Nephron progenitor cell (in vitro differentiated cells): ENCODE measurements around the gene ZNF578.
A peak's percentile ranks its signal among the peaks of the same experiment; 100 is the strongest.

Experiments
- DNase-seq: peaks from one replicate; pipeline ENCODE4 v3.0.0; 2021
- H3K27ac Mint-ChIP-seq: 2 replicates; pipeline ENCODE4 v1.8.0; 2021; ENCODE audit warnings: mild to moderate bottlenecking, moderate library complexity, mixed read lengths
- H3K27me3 Mint-ChIP-seq: 2 replicates; pipeline ENCODE4 v1.8.0; 2021; ENCODE audit warnings: mild to moderate bottlenecking, low read depth, mixed read lengths; ENCODE audit not compliant: poor library complexity
- H3K36me3 Mint-ChIP-seq: 2 replicates; pipeline ENCODE4 v1.8.0; 2021; ENCODE audit warnings: low read depth, mixed read lengths
- H3K4me1 Mint-ChIP-seq: 2 replicates; pipeline ENCODE4 v1.8.0; 2021; ENCODE audit warnings: mixed read lengths
- H3K4me3 Mint-ChIP-seq: 2 replicates; pipeline ENCODE4 v1.8.0; 2021; ENCODE audit warnings: mild to moderate bottlenecking, moderate library complexity, mixed read lengths
- H3K9me3 Mint-ChIP-seq: 2 replicates; pipeline ENCODE4 v1.8.0; 2021; ENCODE audit warnings: mild to moderate bottlenecking, moderate library complexity, mixed read lengths
- CTCF ChIP-seq: fragments of 200-600 bp; sonication (generic); IDR thresholded peaks from 2 replicates; pipeline ENCODE4 v1.5.0; 2021; ENCODE audit warnings: antibody characterized with exemption

The ZNF578 gene

GRCh38 chr19:52453324-52454094 is at the start of gene ZNF578:
ZNF578 (plus strand) TSS chr19:52453553; CDS start chr19:52501846, 48,293 bp downstream.
- H3K4me1 Mint-ChIP-seq = no peaks in the 10 kb centered on the region
- peak; percentile 1 for DNase-seq
- no peak within 1 kb of the TSS for H3K27ac Mint-ChIP-seq

GRCh38 chr19:52410276-52410675 is 43.1 kb upstream of the ZNF578 start:
- Mint-ChIP-seq H3K27me3 (peaks cover 5% of the 10 kb centered on the region), H3K9me3 (peaks cover 93% of the 10 kb centered on the region), H3K27ac (no peak overlapping the region), H3K36me3 (peaks cover 65% of the 10 kb centered on the region), H3K4me1 (no peaks in the 10 kb centered on the region), H3K4me3 (no peak overlapping the region)
- no peak for TF ChIP-seq CTCF
- DNase-seq = no peak

More at GRCh38 chr19:52453324-52454094, at the start of gene ZNF578:
- H3K4me3 Mint-ChIP-seq = peak within 1 kb of the TSS; percentile 32
- H3K9me3 Mint-ChIP-seq = peaks cover 92% of the 10 kb centered on the region
- no peak for TF ChIP-seq CTCF
- H3K27me3 Mint-ChIP-seq = peaks cover 5% of the 10 kb centered on the region
- peaks cover 4% of the 10 kb centered on the region for H3K36me3 Mint-ChIP-seq

- Mint-ChIP-seq H3K27me3 (peaks cover 5% of the 10 kb centered on the region), H3K4me3 (no peak overlapping the region), H3K27ac (no peak overlapping the region), H3K4me1 (no peaks in the 10 kb centered on the region), H3K36me3 (peaks cover 22% of the 10 kb centered on the region), H3K9me3 (peaks cover 85% of the 10 kb centered on the region)
- no peak for TF ChIP-seq CTCF
- DNase-seq = no peak
Measured at GRCh38 chr19:52415711-52416110, 37.6 kb upstream of the ZNF578 start.

GRCh38 chr19:52428937-52429336 is 24.4 kb upstream of the ZNF578 start, which contains the start of gene ZNF534:
ZNF534 (plus strand) TSS chr19:52429148; CDS start chr19:52431475, 2,327 bp downstream.
- DNase-seq = no peak
- no peak for TF ChIP-seq CTCF
- Mint-ChIP-seq H3K27me3 (peaks cover 5% of the 10 kb centered on the region), H3K4me1 (no peaks in the 10 kb centered on the region), H3K27ac (no peak within 1 kb of the TSS), H3K36me3 (peaks cover 4% of the 10 kb centered on the region), H3K4me3 (no peak within 1 kb of the TSS), H3K9me3 (peaks cover 87% of the 10 kb centered on the region)

- peaks cover 93% of the 10 kb centered on the region for H3K9me3 Mint-ChIP-seq
Measured at GRCh38 chr19:52442179-52442578, 11.2 kb upstream of the ZNF578 start.

More at GRCh38 chr19:52442179-52442578, 11.2 kb upstream of the ZNF578 start:
- Mint-ChIP-seq H3K27ac (no peak overlapping the region), H3K27me3 (peaks cover 3% of the 10 kb centered on the region), H3K36me3 (no peaks in the 10 kb centered on the region), H3K4me1 (no peaks in the 10 kb centered on the region), H3K4me3 (no peak overlapping the region)
- no peak for TF ChIP-seq CTCF
- no peak for DNase-seq
